ENCODE measurements around the gene ZNF132.
"Not testable (repeated sequence)": the region's sequence is repeated elsewhere in the genome, so short reads cannot be mapped to it uniquely, and the experiment has no call there.

ZNF132 gene

GRCh38 chr19:58407658-58408151 is 32.2 kb downstream of the ZNF132 start:
- H2AFZ ChIP-seq (ENCODE audit: low read depth, low read length), result peak overlapping the region; percentile 8; the same call in 1 of the 2 replicates
- peaks cover 26% of the 10 kb centered on the region for H3K79me2 ChIP-seq (ENCODE audit: low read length)
- peak overlapping the region; percentile 66 for H3K27ac ChIP-seq (ENCODE audit: low read length)

GRCh38 chr19:58406818-58407657 is 32.9 kb downstream of the ZNF132 start:
- Histone ChIP-seq H3K27ac (ENCODE audit: low read length) (no peak overlapping the region), H3K9me3 (ENCODE audit: insufficient read depth, low read length) (no peaks in the 10 kb centered on the region), H3K4me2 (ENCODE audit: low read length) (peak overlapping the region; percentile 95), H3K27me3 (ENCODE audit: low read depth, low read length) (no peaks in the 10 kb centered on the region), H3K4me3 (ENCODE audit: low read length) (peak overlapping the region; percentile 93), H4K20me1 (ENCODE audit: insufficient read depth, low read length) (no peaks in the 10 kb centered on the region), H3K9ac (ENCODE audit: low read length) (peak overlapping the region; percentile 94; the same call in 1 of the 2 replicates), H3K36me3 (replicated peaks; ENCODE audit: low read depth, low read length) (peaks cover 6% of the 10 kb centered on the region), H3K79me2 (ENCODE audit: low read length) (peaks cover 28% of the 10 kb centered on the region), H2AFZ (ENCODE audit: low read depth, low read length) (no peak overlapping the region), H3K4me1 (ENCODE audit: low read length) (peaks cover 18% of the 10 kb centered on the region)
- no peak for TF ChIP-seq EZH2phosphoT487 (IDR thresholded peaks at IDR 0.05; ENCODE audit: low read depth)
- TF ChIP-seq CTCF (IDR thresholded peaks at IDR 0.05; ENCODE audit: low read depth, low read length), result peak; percentile 41

More at GRCh38 chr19:58407658-58408151, 32.2 kb downstream of the ZNF132 start:
- H3K36me3 ChIP-seq (replicated peaks; ENCODE audit: low read depth, low read length), result peaks cover 6% of the 10 kb centered on the region
- H3K27me3 ChIP-seq (ENCODE audit: low read depth, low read length), result no peaks in the 10 kb centered on the region
- H3K4me3 ChIP-seq (ENCODE audit: low read length), result peak overlapping the region; percentile 93
- H3K4me2 ChIP-seq (ENCODE audit: low read length), result peak overlapping the region; percentile 95
- H3K9ac ChIP-seq (ENCODE audit: low read length), result peak overlapping the region; percentile 94
- H3K4me1 ChIP-seq (ENCODE audit: low read length), result peaks cover 15% of the 10 kb centered on the region
- no peaks in the 10 kb centered on the region for H4K20me1 ChIP-seq (ENCODE audit: insufficient read depth, low read length)
- TF ChIP-seq CTCF (IDR thresholded peaks at IDR 0.05; ENCODE audit: low read depth, low read length) (no peak), EZH2phosphoT487 (IDR thresholded peaks at IDR 0.05; ENCODE audit: low read depth) (no peak)
- H3K9me3 ChIP-seq (ENCODE audit: insufficient read depth, low read length), result no peaks in the 10 kb centered on the region

- not testable (repeated sequence) for H3K4me2 ChIP-seq (ENCODE audit: low read length); H3K27ac ChIP-seq (ENCODE audit: low read length); H4K20me1 ChIP-seq (ENCODE audit: insufficient read depth, low read length); H3K4me3 ChIP-seq (ENCODE audit: low read length); H2AFZ ChIP-seq (ENCODE audit: low read depth, low read length); H3K36me3 ChIP-seq (replicated peaks; ENCODE audit: low read depth, low read length); H3K27me3 ChIP-seq (ENCODE audit: low read depth, low read length); H3K9ac ChIP-seq (ENCODE audit: low read length); H3K9me3 ChIP-seq (ENCODE audit: insufficient read depth, low read length)
- Histone ChIP-seq H3K79me2 (ENCODE audit: low read length) (peaks cover 18% of the 10 kb centered on the region), H3K4me1 (ENCODE audit: low read length) (peaks cover 17% of the 10 kb centered on the region)
Measured at GRCh38 chr19:58403920-58404478, 36.0 kb downstream of the ZNF132 start.

GRCh38 chr19:58401840-58402421 is 38.0 kb downstream of the ZNF132 start:
- peaks cover 4% of the 10 kb centered on the region for H3K79me2 ChIP-seq (ENCODE audit: low read length)
- H3K9me3 ChIP-seq (ENCODE audit: insufficient read depth, low read length), result no peaks in the 10 kb centered on the region
- H2AFZ ChIP-seq (ENCODE audit: low read depth, low read length), result no peak overlapping the region
- TF ChIP-seq EZH2phosphoT487 (IDR thresholded peaks at IDR 0.05; ENCODE audit: low read depth) (no peak), CTCF (IDR thresholded peaks at IDR 0.05; ENCODE audit: low read depth, low read length) (no peak)
- H3K27ac ChIP-seq (ENCODE audit: low read length), result peak overlapping the region; percentile 45
- no peaks in the 10 kb centered on the region for H4K20me1 ChIP-seq (ENCODE audit: insufficient read depth, low read length)
- H3K4me3 ChIP-seq (ENCODE audit: low read length), result peak overlapping the region; percentile 82
- peaks cover 9% of the 10 kb centered on the region for H3K36me3 ChIP-seq (replicated peaks; ENCODE audit: low read depth, low read length)
- H3K9ac ChIP-seq (ENCODE audit: low read length), result peak overlapping the region; percentile 75
- peaks cover 11% of the 10 kb centered on the region for H3K4me1 ChIP-seq (ENCODE audit: low read length)
- H3K4me2 ChIP-seq (ENCODE audit: low read length), result peak overlapping the region; percentile 64
- H3K27me3 ChIP-seq (ENCODE audit: low read depth, low read length), result no peaks in the 10 kb centered on the region

Measured in OCI-LY3 (cell line).